ENCODE measurements around the gene MINDY4B.

- TF ChIP-seq CTCF (IDR thresholded peaks at IDR 0.05) (no peak), POLR2A (IDR thresholded peaks at IDR 0.05) (no peak)
Measured at GRCh38 chr3:150850191-150850590, 55.0 kb downstream of the MINDY4B start.
